ENCODE results near the gene HEMGN. TPM values are rescaled to one million over a fixed set of nuclear protein-coding genes. Genes with fewer than 3 reads are reported as not detected.
"Not testable (repeated sequence)": the region's sequence is repeated elsewhere in the genome, so short reads cannot be mapped to it uniquely, and the experiment has no call there.

HEMGN gene
- total RNA-seq, 2 experiments from 2014 or later: 1.2 to 1.4 TPM

DNA sequence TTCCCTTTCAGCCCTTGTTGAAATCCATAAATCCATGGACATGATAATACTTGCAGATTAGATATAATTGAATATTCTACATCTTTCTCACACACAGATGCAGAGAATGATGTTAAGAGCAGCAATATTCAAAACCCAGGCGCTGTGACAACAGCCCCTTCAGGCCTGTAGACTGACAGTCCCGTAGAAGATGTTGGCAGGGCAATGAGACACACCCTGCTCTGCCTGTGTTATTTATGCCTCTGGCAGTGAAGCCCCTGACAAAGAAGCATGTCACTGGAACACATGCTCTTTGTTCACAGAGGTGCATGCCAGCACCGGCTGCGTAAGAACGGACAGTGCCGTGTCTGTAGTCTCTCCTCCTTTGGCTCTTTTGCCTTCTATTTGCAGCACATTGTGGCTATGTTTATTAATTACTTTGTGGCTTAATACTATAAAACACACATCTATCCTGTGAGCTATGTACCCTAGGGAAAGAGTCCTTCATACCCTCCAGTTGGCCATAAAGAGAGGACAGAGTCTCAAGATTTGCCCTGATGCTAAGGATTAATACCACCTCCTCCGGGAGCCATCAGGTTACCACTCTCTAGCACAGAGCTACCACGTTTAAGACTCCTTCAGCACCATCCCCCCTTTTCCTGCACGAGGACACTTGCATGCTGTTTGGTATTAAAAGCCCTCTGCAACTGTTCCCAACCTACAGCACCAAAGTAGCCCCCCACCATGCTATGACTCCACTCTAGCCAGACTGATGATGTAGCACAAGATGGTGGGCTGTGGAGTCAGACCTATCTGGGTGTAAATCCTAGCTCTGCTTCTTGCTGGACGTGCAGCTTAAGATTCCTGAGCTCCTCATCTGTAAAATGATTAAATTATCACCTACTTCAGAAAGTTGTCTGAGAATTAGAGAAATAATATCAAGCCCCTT lies 43.2 kb upstream of the HEMGN start:
- Mint-ChIP-seq H3K27me3 (no peaks in the 10 kb centered on the region), H3K36me3 (ENCODE audit: low read depth) (peaks cover 14% of the 10 kb centered on the region), H3K9me3 (no peaks in the 10 kb centered on the region), H3K27ac (peak overlapping the region; percentile 88), H3K4me1 (ENCODE audit: low read depth) (peaks cover 37% of the 10 kb centered on the region), H3K4me3 (peak overlapping the region; percentile 83)
- POLR2A ChIA-PET: interaction anchor here (0.7 to 7.3 kb wide), 10 partner anchors 10 to 72 kb away, joined by 3 to 121 read pairs (median 20); partner anchors contain the start of genes HEMGN and TRMO
- TF ChIP-seq, protein P1, sequence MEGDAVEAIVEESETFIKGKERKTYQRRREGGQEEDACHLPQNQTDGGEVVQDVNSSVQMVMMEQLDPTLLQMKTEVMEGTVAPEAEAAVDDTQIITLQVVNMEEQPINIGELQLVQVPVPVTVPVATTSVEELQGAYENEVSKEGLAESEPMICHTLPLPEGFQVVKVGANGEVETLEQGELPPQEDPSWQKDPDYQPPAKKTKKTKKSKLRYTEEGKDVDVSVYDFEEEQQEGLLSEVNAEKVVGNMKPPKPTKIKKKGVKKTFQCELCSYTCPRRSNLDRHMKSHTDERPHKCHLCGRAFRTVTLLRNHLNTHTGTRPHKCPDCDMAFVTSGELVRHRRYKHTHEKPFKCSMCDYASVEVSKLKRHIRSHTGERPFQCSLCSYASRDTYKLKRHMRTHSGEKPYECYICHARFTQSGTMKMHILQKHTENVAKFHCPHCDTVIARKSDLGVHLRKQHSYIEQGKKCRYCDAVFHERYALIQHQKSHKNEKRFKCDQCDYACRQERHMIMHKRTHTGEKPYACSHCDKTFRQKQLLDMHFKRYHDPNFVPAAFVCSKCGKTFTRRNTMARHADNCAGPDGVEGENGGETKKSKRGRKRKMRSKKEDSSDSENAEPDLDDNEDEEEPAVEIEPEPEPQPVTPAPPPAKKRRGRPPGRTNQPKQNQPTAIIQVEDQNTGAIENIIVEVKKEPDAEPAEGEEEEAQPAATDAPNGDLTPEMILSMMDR (IDR thresholded peaks at IDR 0.05): no peak
- CTCF ChIA-PET: interaction anchor here (1.2 to 8.4 kb wide), 8 partner anchors 9 to 64 kb away, joined by 4 to 74 read pairs (median 4); partner anchors contain the start of gene TRMO
- DNase-seq (peak; percentile 16), ATAC-seq (no peak)
- intact Hi-C loops (cut with micrococcal nuclease): no loop called here

DNA sequence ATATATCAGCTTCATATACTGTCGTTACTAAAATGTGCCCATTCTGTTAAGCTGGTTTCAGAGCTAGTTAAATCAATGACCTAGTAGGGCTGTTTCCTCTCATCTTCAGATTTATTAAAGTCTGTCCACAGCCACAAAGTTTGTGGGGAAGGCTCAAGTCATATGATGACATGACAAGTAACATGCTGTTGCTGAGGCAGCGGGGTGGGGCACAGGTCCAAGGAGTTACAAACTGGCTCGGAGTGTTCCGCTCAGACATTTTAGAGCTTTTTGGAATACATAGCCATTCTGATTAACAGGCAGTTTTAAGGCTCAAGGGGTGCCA lies 42.5 kb upstream of the HEMGN start:
- TF ChIP-seq, protein P1 (IDR thresholded peaks at IDR 0.05): no peak
- Mint-ChIP-seq H3K4me3 (no peak overlapping the region), H3K9me3 (no peaks in the 10 kb centered on the region), H3K4me1 (ENCODE audit: low read depth) (peaks cover 35% of the 10 kb centered on the region), H3K27me3 (no peaks in the 10 kb centered on the region), H3K27ac (no peak overlapping the region), H3K36me3 (ENCODE audit: low read depth) (peaks cover 8% of the 10 kb centered on the region)
- POLR2A ChIA-PET: interaction anchor here (1.1 to 7.1 kb wide), 4 partner anchors 17 to 59 kb away, joined by 5 to 40 read pairs (median 36); partner anchors contain the start of gene HEMGN
- no peak for DNase-seq
- no peak for ATAC-seq
- CTCF ChIA-PET: interaction anchor here (1.4 to 8.4 kb wide), 5 partner anchors 8 to 58 kb away, joined by 4 to 74 read pairs (median 7); partner anchors contain the start of gene TRMO
- intact Hi-C loops (cut with micrococcal nuclease): no loop called here

DNA sequence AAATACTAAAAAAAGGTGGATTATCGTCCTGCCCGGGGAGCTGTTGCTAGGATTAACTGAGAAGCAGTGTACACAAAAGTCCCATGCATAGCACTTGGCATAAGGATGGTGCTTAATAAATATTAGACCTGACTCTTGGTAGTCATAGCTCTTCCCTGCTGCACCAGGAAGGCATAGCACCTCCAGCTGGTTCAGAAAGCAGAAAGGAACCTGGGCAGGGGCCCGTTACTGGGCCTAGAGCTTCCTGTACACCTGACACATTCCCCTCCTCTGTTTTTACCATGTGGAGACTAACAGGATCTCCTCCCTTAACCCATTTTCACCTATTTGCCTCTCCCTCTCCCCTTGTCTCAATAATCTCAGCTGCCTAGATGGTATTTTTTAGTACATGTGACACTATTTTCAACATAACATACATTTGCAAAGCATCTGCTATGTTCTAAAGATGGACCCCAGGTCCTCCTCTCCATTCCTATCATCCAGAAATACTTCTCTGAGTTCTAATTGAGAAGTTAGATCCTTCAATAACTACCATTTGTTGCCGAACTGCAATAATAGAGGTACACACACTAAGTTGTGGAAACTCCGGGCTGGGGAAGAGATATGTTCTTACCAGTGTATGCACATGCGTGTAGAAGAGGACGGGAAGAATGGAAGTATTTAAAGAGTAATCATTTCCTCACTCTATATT lies 42.0 kb upstream of the HEMGN start:
- ATAC-seq: no peak
- peaks cover 2% of the 10 kb centered on the region for H3K9me3 Mint-ChIP-seq
- H3K27ac Mint-ChIP-seq: peak overlapping the region; percentile 40
- no peak for DNase-seq
- peaks cover 7% of the 10 kb centered on the region for H3K36me3 Mint-ChIP-seq (ENCODE audit: low read depth)
- H3K27me3 Mint-ChIP-seq: no peaks in the 10 kb centered on the region
- TF ChIP-seq, protein P1 (IDR thresholded peaks at IDR 0.05): no peak
- no peak overlapping the region for H3K4me3 Mint-ChIP-seq
- POLR2A ChIA-PET: interaction anchor here (0.8 to 7.1 kb wide), 5 partner anchors 8 to 58 kb away, joined by 3 to 40 read pairs (median 5); partner anchors contain the start of gene HEMGN
- CTCF ChIA-PET: interaction anchor here (1.4 to 2.6 kb wide), 6 partner anchors 8 to 57 kb away, joined by 3 to 12 read pairs (median 4); partner anchors contain the start of gene TRMO
- intact Hi-C loops (cut with micrococcal nuclease): no loop called here
- peaks cover 35% of the 10 kb centered on the region for H3K4me1 Mint-ChIP-seq (ENCODE audit: low read depth)

DNA sequence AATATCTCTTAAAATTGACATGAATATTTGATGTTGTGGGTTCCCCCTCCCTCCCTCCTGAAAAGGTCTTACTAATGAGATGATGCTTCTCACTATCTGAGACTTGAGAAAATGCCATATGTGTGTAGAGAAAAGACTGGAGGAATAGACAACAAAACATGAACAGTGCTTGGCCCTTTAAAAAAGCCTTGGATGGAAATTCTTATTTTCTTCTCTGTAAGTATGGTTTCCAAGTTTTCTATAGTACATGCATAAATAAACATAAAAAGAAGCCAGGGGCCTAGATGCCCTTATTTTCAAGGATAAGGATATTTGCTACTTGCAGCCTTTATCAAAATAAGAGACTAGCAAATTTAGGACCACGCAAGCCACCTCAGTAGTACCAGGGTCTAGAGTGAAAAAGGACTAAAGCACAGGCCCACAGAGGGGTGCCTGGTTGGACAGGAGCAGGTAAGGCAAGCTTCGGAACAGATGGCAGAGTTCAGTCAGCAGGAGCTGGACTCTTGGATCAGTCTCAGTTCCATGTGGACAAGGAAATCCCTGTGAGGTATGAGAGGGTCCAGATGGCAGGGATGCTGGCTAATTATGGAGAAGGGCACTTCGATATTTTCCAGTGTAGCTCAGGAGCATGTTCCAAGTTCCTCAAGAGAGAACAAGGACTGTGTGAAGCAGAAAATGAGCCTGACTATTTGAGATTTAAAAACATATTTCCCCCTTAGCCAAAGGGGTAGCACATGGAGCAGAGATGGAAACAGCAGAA lies 40.6 kb upstream of the HEMGN start:
- no peak for DNase-seq
- H3K4me3 Mint-ChIP-seq: no peak overlapping the region
- H3K27me3 Mint-ChIP-seq: no peaks in the 10 kb centered on the region
- ChIA-PET POLR2A (no interaction called here), CTCF (interaction anchor here (1.0 to 2.6 kb wide), 5 partner anchors 17 to 55 kb away, joined by 3 to 12 read pairs (median 4); partner anchors contain the start of gene TRMO)
- H3K36me3 Mint-ChIP-seq (ENCODE audit: low read depth): peaks cover 7% of the 10 kb centered on the region
- TF ChIP-seq, protein P1 (IDR thresholded peaks at IDR 0.05): no peak
- intact Hi-C loops (cut with micrococcal nuclease): no loop called here
- no peak overlapping the region for H3K27ac Mint-ChIP-seq
- peaks cover 2% of the 10 kb centered on the region for H3K9me3 Mint-ChIP-seq
- H3K4me1 Mint-ChIP-seq (ENCODE audit: low read depth): peaks cover 35% of the 10 kb centered on the region
- no peak for ATAC-seq

DNA sequence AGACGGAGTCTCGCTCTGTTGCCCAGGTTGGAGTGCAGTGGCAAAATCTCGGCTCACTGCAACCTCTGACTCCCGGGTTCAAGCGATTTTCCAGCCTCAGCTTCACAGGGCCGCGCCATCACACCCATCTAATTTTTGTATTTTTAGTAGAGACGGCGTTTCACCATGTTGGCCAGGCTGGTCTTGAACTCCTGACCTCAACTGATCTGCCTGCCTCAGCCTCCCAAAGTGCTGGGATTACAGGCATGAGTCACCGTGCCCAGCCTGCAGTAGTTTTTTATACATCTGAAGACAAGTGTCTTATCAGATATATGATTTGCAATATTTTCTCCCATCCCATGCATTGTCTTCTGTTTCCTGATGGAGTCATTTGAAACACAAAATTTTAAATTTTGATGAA lies 38.7 kb upstream of the HEMGN start:
- CTCF ChIA-PET; ATAC-seq; H3K4me3 Mint-ChIP-seq; POLR2A ChIA-PET; H3K9me3 Mint-ChIP-seq; H3K27ac Mint-ChIP-seq; DNase-seq; H3K27me3 Mint-ChIP-seq; H3K36me3 Mint-ChIP-seq (ENCODE audit: low read depth); intact Hi-C loops (cut with micrococcal nuclease): not testable (repeated sequence)
- peaks cover 29% of the 10 kb centered on the region for H3K4me1 Mint-ChIP-seq (ENCODE audit: low read depth)
